ENCODE measurements around the gene TYW3.
A peak's percentile ranks its signal among the peaks of the same experiment; 100 is the strongest.
"Not testable (repeated sequence)": the region's sequence is repeated elsewhere in the genome, so short reads cannot be mapped to it uniquely, and the experiment has no call there.

TYW3 gene

DNA sequence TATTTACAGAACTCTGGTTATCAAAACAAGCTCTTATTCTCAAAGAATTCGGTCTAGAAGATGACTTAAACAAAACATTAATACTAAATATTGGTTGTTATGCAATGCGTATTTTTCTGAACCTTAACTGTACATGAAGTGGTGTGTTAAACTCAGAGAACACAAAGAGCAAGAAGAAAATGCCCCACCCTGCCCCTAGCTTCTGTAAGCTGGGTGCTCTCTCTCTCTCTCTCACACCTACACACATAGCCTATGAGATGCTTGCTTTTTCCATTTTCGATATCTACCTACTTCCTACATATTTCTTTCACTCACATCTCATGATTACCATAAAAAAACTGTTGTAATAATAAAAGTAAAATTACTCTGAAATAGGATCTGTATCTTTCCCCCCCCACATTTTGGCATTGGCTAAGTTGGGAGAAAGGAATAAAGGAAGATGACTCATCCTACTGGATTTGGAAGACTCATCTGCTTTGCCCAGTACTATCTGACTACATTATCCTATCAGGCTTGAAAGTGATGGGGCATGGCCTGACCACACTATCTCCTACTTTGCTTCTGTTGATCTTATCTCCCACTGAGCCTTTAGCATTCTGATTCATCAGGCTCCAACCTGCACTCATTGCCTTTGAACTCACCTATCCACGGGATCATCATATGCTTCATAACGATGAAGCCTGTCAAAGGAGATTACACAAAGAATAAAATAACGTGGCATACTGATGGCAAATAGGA is 3.0 kb upstream of the TYW3 start:
- FAIRE-seq = no peak
- DNase-seq (ENCODE audit: low spot score) = no peak

DNA sequence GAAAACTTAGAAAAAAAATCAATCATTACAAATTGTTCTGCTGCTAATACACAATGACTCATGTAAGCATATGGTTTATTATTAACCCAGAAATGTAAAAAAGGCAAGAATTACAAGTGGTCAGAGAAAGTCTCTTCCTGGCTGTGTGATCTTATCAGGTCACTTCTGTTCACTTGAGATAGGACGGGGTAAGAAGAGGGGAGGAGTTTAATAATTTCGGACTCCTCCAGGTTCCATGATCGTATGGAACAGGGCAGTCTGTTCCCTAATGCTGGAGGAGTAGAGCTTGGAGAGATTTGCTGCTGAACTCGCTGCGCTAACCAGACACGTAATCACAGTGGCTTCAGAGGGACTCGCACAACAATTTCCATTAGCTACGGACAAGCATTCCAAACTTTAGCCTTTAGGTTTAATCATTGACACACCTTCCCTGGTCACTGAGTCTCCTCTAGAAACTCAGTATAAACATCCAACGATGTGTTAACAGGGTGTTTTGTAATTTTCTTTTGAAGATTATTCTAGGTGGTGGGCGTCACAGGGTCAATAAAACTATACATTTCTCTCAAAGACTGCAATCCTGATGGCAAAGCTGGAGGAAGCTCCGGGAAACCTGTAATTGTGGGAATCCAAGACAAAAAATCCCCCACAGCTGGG is 1.4 kb upstream of the TYW3 start:
- FAIRE-seq (no peak), DNase-seq (ENCODE audit: low spot score) (no peak)

GRCh38 chr1:74732071-74732946 is 643 bp upstream of the TYW3 start:
- DNase-seq (ENCODE audit: low spot score) = peak; percentile 36
- not testable (repeated sequence) for FAIRE-seq

DNA sequence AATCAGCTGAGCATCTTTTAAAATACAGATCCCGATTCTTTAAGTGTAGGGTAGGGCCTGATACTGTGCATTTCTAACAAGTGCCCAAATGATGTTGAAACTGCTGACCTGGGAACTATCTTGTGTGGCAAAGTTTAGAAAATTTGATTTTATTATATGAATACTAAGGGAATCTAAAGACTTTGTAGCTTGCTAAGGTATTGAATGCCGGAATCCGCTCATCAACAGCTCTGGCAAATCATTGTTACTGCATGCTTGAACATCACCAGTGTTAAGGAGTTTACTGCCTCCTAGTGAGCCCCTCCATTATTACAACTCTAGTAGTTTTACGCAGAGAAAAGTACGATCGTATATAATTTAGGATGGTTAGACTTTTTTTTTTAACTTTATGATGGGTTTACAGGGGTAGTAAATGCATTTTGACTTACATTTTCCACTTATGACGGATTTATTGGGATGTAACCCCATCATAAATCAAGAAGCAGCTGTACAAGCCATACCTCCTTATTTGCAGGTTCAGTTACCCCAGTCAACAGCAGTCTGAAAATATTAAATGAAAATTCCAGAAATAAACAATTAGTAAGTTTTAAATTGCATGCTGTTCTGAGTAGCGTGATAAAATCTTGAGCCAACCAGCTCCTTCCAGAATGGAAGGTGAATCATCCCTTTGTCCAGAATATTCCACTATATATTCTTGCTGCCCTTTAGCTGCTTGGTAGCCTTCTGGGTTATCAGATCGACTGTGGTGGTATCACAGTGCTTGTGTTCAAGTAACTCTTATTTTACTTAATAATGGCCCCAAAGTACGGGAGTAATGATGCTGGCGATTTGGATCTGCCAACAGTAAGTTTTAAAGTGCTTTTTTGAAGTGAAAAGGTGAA is 892 bp downstream of the TYW3 start:
- no peak for FAIRE-seq
- peak; percentile 48 for DNase-seq (ENCODE audit: low spot score)

DNA sequence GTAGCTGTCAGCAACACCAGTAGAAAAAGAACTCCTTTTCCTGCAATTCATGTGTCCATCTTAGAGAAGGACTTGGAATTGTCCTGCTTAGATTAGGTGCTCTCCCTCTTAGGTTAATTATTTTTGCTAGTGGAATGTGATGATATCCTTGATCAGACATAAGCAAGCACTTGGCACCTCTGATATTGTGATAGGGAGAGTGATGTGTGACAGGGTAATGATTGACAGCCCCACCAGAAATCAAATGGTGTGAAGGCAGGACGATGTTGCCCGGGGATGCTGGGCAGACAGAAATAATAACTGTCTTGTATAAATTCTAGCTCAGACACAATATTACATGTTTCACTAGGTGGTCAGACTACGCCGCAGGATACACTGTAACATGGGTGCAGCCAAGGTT is 4.4 kb downstream of the TYW3 start:
- DNase-seq (ENCODE audit: low spot score) = no peak
- no peak for FAIRE-seq

- not testable (repeated sequence) for FAIRE-seq; DNase-seq (ENCODE audit: low spot score)
Measured at GRCh38 chr1:74740307-74740980, 7.5 kb downstream of the TYW3 start.

DNA sequence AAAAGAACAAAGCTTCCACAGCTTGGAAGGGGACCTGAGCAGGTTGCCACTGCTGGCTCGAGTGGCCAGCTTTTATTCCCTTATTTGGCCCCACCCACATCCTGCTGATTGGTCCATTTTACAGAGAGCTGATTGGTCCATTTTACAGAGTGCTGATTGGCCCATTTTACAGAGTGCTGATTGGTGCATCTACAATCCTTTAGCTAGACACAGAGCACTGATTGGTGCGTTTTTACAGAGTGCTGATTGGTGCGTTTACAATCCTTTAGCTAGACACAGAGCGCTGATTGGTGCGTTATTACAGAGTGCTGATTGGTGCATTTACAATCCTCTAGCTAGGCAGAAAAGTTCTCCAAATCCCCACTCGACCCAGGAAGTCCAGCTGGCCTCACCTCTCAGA is 12.3 kb downstream of the TYW3 start:
- FAIRE-seq; DNase-seq (ENCODE audit: low spot score): not testable (repeated sequence)

DNA sequence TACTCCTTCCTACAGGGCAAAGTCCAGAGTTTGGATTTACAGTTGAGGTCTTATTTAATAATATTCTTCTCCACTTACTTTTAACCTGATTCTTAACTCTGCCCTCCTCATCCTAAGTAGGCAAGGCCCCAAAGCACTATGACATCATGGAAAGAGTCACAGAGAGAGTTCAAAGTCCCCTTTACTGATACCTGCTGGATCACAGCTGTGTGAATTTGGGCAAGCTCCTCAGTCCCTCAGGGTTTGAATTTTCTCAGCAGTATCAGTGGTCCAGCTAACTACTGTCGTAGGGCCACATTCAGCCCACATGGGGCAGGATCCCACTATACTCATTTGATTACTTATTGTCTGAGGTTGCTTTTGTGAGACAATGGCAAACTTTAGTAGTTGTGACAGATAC is 16.0 kb downstream of the TYW3 start:
- DNase-seq (ENCODE audit: low spot score) (no peak), FAIRE-seq (no peak)

DNA sequence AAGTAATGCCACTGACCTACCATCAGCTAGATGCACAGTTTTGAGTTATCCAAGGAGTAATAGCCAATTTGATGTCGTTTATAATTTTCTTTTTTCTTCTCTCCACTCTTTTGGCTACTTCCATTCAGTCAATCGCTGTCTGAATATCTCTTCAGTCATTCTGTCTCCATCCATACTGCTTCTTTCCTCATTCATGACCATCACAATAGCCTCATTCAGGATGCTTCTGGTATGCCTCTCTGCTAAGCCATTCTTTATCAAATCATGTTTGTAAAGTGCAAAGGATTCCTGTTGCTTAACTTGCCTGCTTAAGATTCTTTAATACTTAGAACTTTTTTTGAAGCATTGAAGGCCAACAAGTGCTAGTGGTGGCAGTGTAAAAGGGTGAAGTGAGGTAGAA is 20.2 kb downstream of the TYW3 start:
- DNase-seq (ENCODE audit: low spot score) (no peak), FAIRE-seq (no peak)

DNA sequence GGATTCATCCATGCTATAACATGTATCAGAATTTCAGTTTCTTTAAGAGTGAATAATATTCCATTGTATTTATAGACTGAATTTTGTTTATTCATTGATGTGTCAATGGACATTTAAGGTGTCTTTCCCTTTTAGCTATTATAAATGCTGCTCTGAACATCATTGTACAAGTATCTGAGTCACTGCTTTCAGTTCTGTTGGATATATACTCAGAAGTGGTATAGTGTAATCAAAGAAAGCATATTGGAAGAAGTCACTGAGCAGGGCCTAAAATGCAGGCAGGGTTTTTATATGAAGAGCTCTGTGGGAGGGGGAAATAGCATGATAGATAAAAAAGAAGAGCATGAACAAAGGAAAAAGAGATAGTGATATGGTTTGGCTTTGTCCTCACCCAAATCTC is 22.5 kb downstream of the TYW3 start:
- FAIRE-seq (no peak), DNase-seq (ENCODE audit: low spot score) (no peak)

DNA sequence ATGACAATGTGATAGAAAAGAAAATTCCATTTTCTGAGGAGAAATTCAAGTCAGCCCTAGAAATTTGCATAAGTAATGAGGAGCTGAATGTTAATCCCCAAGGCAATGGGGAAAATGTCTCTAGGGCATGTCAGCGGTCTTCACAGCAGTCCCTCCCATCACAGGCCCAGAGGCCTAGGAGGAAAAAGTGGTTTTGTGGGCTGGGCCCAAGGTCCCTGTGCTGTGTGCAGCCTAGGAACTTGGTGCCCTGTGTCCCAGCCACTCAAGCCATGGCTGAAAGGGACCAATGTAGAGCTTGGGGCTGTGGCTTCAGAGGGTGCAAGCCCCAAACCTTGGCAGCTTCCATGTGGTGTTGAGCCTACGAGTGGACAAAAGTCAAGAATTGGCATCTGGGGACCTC is 23.7 kb downstream of the TYW3 start:
- DNase-seq (ENCODE audit: low spot score); FAIRE-seq: not testable (repeated sequence)

DNA sequence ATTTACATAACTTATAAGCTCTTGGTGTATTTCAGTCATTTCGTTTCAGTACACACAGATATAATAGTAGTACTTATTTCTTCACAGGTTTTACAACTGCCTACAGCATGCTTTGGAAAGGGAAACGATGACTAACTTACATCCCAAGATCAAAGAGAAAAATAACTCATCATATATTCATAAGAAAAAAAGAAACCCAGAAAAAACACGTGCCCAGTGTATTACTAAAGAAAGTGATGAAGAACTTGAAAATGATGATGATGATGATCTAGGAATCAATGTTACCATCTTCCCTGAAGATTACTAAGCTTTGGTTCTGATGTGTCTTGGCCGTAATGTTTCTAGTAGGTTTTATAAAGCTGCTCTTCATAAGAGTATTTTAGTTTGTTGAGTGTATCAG is 30.9 kb downstream of the TYW3 start:
- DNase-seq (ENCODE audit: low spot score) (no peak), FAIRE-seq (no peak)

DNA sequence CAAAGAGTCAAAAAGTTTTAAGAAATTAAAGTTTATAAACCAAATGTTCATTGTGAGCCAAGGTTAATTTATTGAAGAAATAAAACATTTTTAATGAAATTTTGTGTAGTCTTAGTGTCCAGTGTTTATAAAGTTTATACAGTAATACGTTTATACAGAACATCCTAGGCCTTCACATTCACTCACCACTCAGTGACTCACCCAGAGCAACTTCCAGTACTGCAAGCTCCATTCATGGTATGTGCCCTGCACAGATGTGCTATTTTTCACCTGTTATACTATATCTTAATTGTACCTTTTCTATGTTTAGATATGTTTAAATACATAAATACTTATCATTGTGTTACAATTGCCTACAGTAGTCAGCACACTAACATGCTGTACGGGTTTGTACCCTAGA is 33.6 kb downstream of the TYW3 start:
- no peak for FAIRE-seq
- no peak for DNase-seq (ENCODE audit: low spot score)

- peak; percentile 22 for DNase-seq (ENCODE audit: low spot score)
- FAIRE-seq = no peak
Measured at GRCh38 chr1:74767490-74767889, 34.5 kb downstream of the TYW3 start.

GRCh38 chr1:74771913-74772515 is 39.1 kb downstream of the TYW3 start:
- no peak for FAIRE-seq
- peak; percentile 17 for DNase-seq (ENCODE audit: low spot score)

GRCh38 chr1:74772945-74773344 is 40.0 kb downstream of the TYW3 start:
- no peak for FAIRE-seq

GRCh38 chr1:74773582-74773981 is 40.6 kb downstream of the TYW3 start:
- DNase-seq (ENCODE audit: low spot score) = no peak
- FAIRE-seq = no peak

More at GRCh38 chr1:74772945-74773344, 40.0 kb downstream of the TYW3 start:
- DNase-seq (ENCODE audit: low spot score) = no peak

GRCh38 chr1:74775735-74776134 is 42.8 kb downstream of the TYW3 start:
- FAIRE-seq = no peak
- DNase-seq (ENCODE audit: low spot score) = no peak

- DNase-seq (ENCODE audit: low spot score) (no peak), FAIRE-seq (no peak)
Measured at GRCh38 chr1:74777525-74777924, 44.6 kb downstream of the TYW3 start.

DNA sequence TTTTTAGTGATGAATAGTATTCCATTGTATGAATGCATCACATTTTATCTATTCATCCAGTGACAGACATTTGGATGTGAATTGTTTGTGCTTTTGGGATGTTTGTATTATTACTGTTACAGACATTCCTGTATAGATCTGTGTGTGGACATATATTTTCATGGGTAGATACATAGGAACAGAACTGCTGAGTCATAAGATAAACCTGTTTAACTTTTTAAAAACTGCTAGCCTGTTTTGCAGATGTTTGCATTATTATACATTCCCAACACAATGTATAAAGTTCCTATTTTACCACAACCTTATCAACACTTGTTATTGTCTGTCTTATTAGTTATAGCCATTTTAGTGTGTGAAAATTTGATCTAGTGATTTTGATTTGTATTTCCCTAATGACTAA is 46.8 kb downstream of the TYW3 start:
- FAIRE-seq (no peak), DNase-seq (ENCODE audit: low spot score) (no peak)
